T-helper 1 cell treated with Interleukin-12 subunit alpha and Interleukin-12 subunit beta and Interleukin-4 antibody, amounts not matched to agents 30 μg/mL and 1 μg/mL, for 36 hours (primary cell): ENCODE measurements around the gene KCNA3.

Source experiments
- H3K27ac Mint-ChIP-seq: one replicate; pipeline ENCODE4 v1.8.0; 2021; ENCODE audit warnings: mild to moderate bottlenecking, mixed read lengths
- H3K27me3 Mint-ChIP-seq: one replicate; pipeline ENCODE4 v1.8.0; 2021; ENCODE audit warnings: low read depth, mixed read lengths
- H3K36me3 Mint-ChIP-seq: one replicate; pipeline ENCODE4 v1.8.0; 2021; ENCODE audit warnings: low read depth, mixed read lengths
- H3K4me1 Mint-ChIP-seq: one replicate; pipeline ENCODE4 v1.8.0; 2021; ENCODE audit warnings: low read depth, mixed read lengths
- H3K4me3 Mint-ChIP-seq: one replicate; pipeline ENCODE4 v1.8.0; 2021; ENCODE audit warnings: mild to moderate bottlenecking, moderate library complexity, mixed read lengths
- H3K9me3 Mint-ChIP-seq: one replicate; pipeline ENCODE4 v1.8.0; 2021; ENCODE audit warnings: mixed read lengths

Gene KCNA3

GRCh38 chr1:110690709-110691365 is 16.1 kb upstream of the KCNA3 start:
- Mint-ChIP-seq H3K9me3 (no peaks in the 10 kb centered on the region), H3K27me3 (peaks cover 5% of the 10 kb centered on the region), H3K36me3 (peaks cover 4% of the 10 kb centered on the region), H3K27ac (no peak overlapping the region), H3K4me1 (peaks cover 5% of the 10 kb centered on the region), H3K4me3 (no peak overlapping the region)

GRCh38 chr1:110689868-110690267 is 15.1 kb upstream of the KCNA3 start:
- peaks cover 5% of the 10 kb centered on the region for H3K36me3 Mint-ChIP-seq
- H3K27me3 Mint-ChIP-seq: peaks cover 5% of the 10 kb centered on the region
- no peak overlapping the region for H3K4me3 Mint-ChIP-seq
- H3K9me3 Mint-ChIP-seq: no peaks in the 10 kb centered on the region
- H3K4me1 Mint-ChIP-seq: peaks cover 5% of the 10 kb centered on the region
- H3K27ac Mint-ChIP-seq: no peak overlapping the region

- Mint-ChIP-seq H3K4me3 (no peak overlapping the region), H3K9me3 (no peaks in the 10 kb centered on the region), H3K27ac (no peak overlapping the region), H3K36me3 (peaks cover 7% of the 10 kb centered on the region), H3K27me3 (peaks cover 5% of the 10 kb centered on the region), H3K4me1 (peaks cover 7% of the 10 kb centered on the region)
Observed at GRCh38 chr1:110688514-110688913, 13.8 kb upstream of the KCNA3 start.

GRCh38 chr1:110687250-110687649 is 12.5 kb upstream of the KCNA3 start:
- H3K27me3 Mint-ChIP-seq: peaks cover 5% of the 10 kb centered on the region
- H3K9me3 Mint-ChIP-seq: no peaks in the 10 kb centered on the region
- H3K4me3 Mint-ChIP-seq: no peak overlapping the region
- H3K4me1 Mint-ChIP-seq: peaks cover 7% of the 10 kb centered on the region
- H3K27ac Mint-ChIP-seq: no peak overlapping the region
- H3K36me3 Mint-ChIP-seq: peaks cover 7% of the 10 kb centered on the region

- H3K27ac Mint-ChIP-seq: no peak overlapping the region
- peaks cover 9% of the 10 kb centered on the region for H3K36me3 Mint-ChIP-seq
- no peaks in the 10 kb centered on the region for H3K9me3 Mint-ChIP-seq
- H3K27me3 Mint-ChIP-seq: peaks cover 5% of the 10 kb centered on the region
- H3K4me3 Mint-ChIP-seq: no peak overlapping the region
- peaks cover 7% of the 10 kb centered on the region for H3K4me1 Mint-ChIP-seq
Observed at GRCh38 chr1:110686188-110686587, 11.4 kb upstream of the KCNA3 start.

- Mint-ChIP-seq H3K4me1 (peaks cover 11% of the 10 kb centered on the region), H3K9me3 (no peaks in the 10 kb centered on the region), H3K4me3 (no peak overlapping the region), H3K27ac (no peak overlapping the region), H3K27me3 (peaks cover 5% of the 10 kb centered on the region), H3K36me3 (peaks cover 18% of the 10 kb centered on the region)
Observed at GRCh38 chr1:110684491-110684890, 9.8 kb upstream of the KCNA3 start.

- Mint-ChIP-seq H3K36me3 (peaks cover 28% of the 10 kb centered on the region), H3K4me1 (peaks cover 19% of the 10 kb centered on the region)
Observed at GRCh38 chr1:110682898-110683297, 8.2 kb upstream of the KCNA3 start.

GRCh38 chr1:110680036-110680735 is 5.4 kb upstream of the KCNA3 start:
- peaks cover 30% of the 10 kb centered on the region for H3K36me3 Mint-ChIP-seq
- H3K27me3 Mint-ChIP-seq: no peaks in the 10 kb centered on the region
- no peak overlapping the region for H3K27ac Mint-ChIP-seq
- H3K9me3 Mint-ChIP-seq: no peaks in the 10 kb centered on the region
- peaks cover 27% of the 10 kb centered on the region for H3K4me1 Mint-ChIP-seq
- H3K4me3 Mint-ChIP-seq: no peak overlapping the region

More at GRCh38 chr1:110682898-110683297, 8.2 kb upstream of the KCNA3 start:
- H3K9me3 Mint-ChIP-seq: no peaks in the 10 kb centered on the region
- H3K27ac Mint-ChIP-seq: no peak overlapping the region
- peaks cover 5% of the 10 kb centered on the region for H3K27me3 Mint-ChIP-seq
- H3K4me3 Mint-ChIP-seq: no peak overlapping the region

GRCh38 chr1:110677526-110677925 is 2.8 kb upstream of the KCNA3 start:
- Mint-ChIP-seq H3K9me3 (no peaks in the 10 kb centered on the region), H3K27me3 (no peaks in the 10 kb centered on the region), H3K27ac (no peak overlapping the region), H3K4me3 (no peak overlapping the region), H3K4me1 (peaks cover 25% of the 10 kb centered on the region), H3K36me3 (peaks cover 44% of the 10 kb centered on the region)

GRCh38 chr1:110676970-110677369 is 2.2 kb upstream of the KCNA3 start:
- Mint-ChIP-seq H3K27ac (no peak overlapping the region), H3K36me3 (peaks cover 49% of the 10 kb centered on the region), H3K27me3 (no peaks in the 10 kb centered on the region), H3K4me1 (peaks cover 29% of the 10 kb centered on the region), H3K4me3 (no peak overlapping the region), H3K9me3 (no peaks in the 10 kb centered on the region)

- peak overlapping the region; percentile 75 for H3K4me3 Mint-ChIP-seq
- peak overlapping the region; percentile 33 for H3K27ac Mint-ChIP-seq
- H3K27me3 Mint-ChIP-seq: no peaks in the 10 kb centered on the region
- H3K4me1 Mint-ChIP-seq: peaks cover 36% of the 10 kb centered on the region
- H3K36me3 Mint-ChIP-seq: peaks cover 53% of the 10 kb centered on the region
- no peaks in the 10 kb centered on the region for H3K9me3 Mint-ChIP-seq
Observed at GRCh38 chr1:110675060-110675791, 486 bp upstream of the KCNA3 start.

GRCh38 chr1:110673805-110674336 is 869 bp downstream of the KCNA3 start:
- H3K4me1 Mint-ChIP-seq: peaks cover 39% of the 10 kb centered on the region
- H3K4me3 Mint-ChIP-seq: peak overlapping the region; percentile 95
- H3K27ac Mint-ChIP-seq: peak overlapping the region; percentile 93
- no peaks in the 10 kb centered on the region for H3K9me3 Mint-ChIP-seq
- H3K36me3 Mint-ChIP-seq: peaks cover 51% of the 10 kb centered on the region
- H3K27me3 Mint-ChIP-seq: no peaks in the 10 kb centered on the region

GRCh38 chr1:110673197-110673701 is 1.5 kb downstream of the KCNA3 start:
- peak overlapping the region; percentile 93 for H3K27ac Mint-ChIP-seq
- H3K4me1 Mint-ChIP-seq: peaks cover 39% of the 10 kb centered on the region
- no peaks in the 10 kb centered on the region for H3K9me3 Mint-ChIP-seq
- no peaks in the 10 kb centered on the region for H3K27me3 Mint-ChIP-seq
- H3K36me3 Mint-ChIP-seq: peaks cover 50% of the 10 kb centered on the region
- H3K4me3 Mint-ChIP-seq: peak overlapping the region; percentile 95

GRCh38 chr1:110672753-110673108 is 2.0 kb downstream of the KCNA3 start:
- Mint-ChIP-seq H3K4me1 (peaks cover 38% of the 10 kb centered on the region), H3K27me3 (no peaks in the 10 kb centered on the region), H3K36me3 (peaks cover 50% of the 10 kb centered on the region), H3K9me3 (no peaks in the 10 kb centered on the region), H3K4me3 (peak overlapping the region; percentile 95), H3K27ac (peak overlapping the region; percentile 93)
